Measurements from ENCODE around the gene LPAR2. TPM values are rescaled to one million over a fixed set of nuclear protein-coding genes. Genes with fewer than 3 reads are reported as not detected.

LPAR2 gene
- polyA plus RNA-seq, 3 donors = 1.9 to 108 (median 2.2) TPM

- H3K36me3 Mint-ChIP-seq = peaks cover 6% of the 10 kb centered on the region in 2 donors
- Histone ChIP-seq H4K20me1 (ENCODE audit: insufficient read depth, low read length) (no peaks in the 10 kb centered on the region), H3K4me1 (ENCODE audit: control insufficient read depth in 1 of 2, insufficient read depth in 2 of 2, low read length in 2 of 2) (peaks cover 17 to 22% of the 10 kb centered on the region in 2 donors), H3K27me3 (ENCODE audit: control insufficient read depth in 2 of 2, insufficient read depth in 2 of 2, low read length in 2 of 2) (peaks cover 0 to 2% of the 10 kb centered on the region in 2 donors), H3K9ac (ENCODE audit: insufficient read depth, low read length, poor library complexity, severe bottlenecking) (peak within 1 kb of the TSS; percentile 51), H3K9me3 (replicated peaks in 1 of 2; ENCODE audit: control insufficient read depth in 1 of 2, insufficient read depth in 1 of 2, low read length in 2 of 2) (no peaks in the 10 kb centered on the region), H3K79me2 (ENCODE audit: insufficient read depth, low read length) (no peaks in the 10 kb centered on the region), H3K4me3 (replicated peaks in 1 of 3; ENCODE audit: low read depth in 2 of 3, low read length in 3 of 3) (peak within 1 kb of the TSS in 1 of 3 experiments; percentile 63), H2AFZ (ENCODE audit: insufficient read depth, low read depth, low read length, poor library complexity, severe bottlenecking) (peak within 1 kb of the TSS; percentile 92), H3K36me3 (replicated peaks in 1 of 2; ENCODE audit: control insufficient read depth in 1 of 2, insufficient read depth in 2 of 2, low read length in 2 of 2) (peaks cover under 1% of the 10 kb centered on the region in 2 donors), H3K4me2 (replicated peaks; ENCODE audit: extremely low read depth, low read length, poor library complexity, severe bottlenecking) (peak within 1 kb of the TSS; percentile 77), H3K27ac (ENCODE audit: low read depth in 1 of 2, low read length in 2 of 2) (peak within 1 kb of the TSS in 1 of 2 donors; percentile 36)
- intact Hi-C loops (cut with micrococcal nuclease) = loop anchor here in 1 of 2 donors (2.0 to 5.0 kb wide), 2 partner anchors 28 to 296 kb away; partner anchors contain the start of genes MAU2 and SUGP1
- peaks cover 17% of the 10 kb centered on the region for H3K4me1 Mint-ChIP-seq
- 9% methylated on average over 78 of the region's 80 CpGs for WGBS (ENCODE audit: insufficient coverage)
- peaks cover 0 to 5% (median 0%) of the 10 kb centered on the region in 7 donors for H3K9me3 Mint-ChIP-seq
- H3K27me3 Mint-ChIP-seq (ENCODE audit: low read depth in 3 of 3) = peaks cover 4 to 11% (median 7%) of the 10 kb centered on the region in 3 donors
- DNase-seq = peak; percentile 97 to 99 (median 97)
- H3K4me3 Mint-ChIP-seq = peak within 1 kb of the TSS; percentile 67 to 80
- peak within 1 kb of the TSS; percentile 53 to 92 (median 76) for H3K27ac Mint-ChIP-seq
- no peak for TF ChIP-seq CTCF (IDR thresholded peaks at IDR 0.05)
Observed at GRCh38 chr19:19618219-19619051, 9.6 kb downstream of the LPAR2 start, which contains the start of gene PBX4. Gene PBX4, minus strand, starts transcription at chr19:19618687. Its CDS starts 58 bp downstream, at chr19:19618629.

- DNase-seq = no peak
- intact Hi-C loops (cut with micrococcal nuclease) = loop anchor here in 1 of 2 donors (5.0 kb wide), 1 partner anchor 293 kb away; the partner anchor contains the start of genes MAU2 and SUGP1
- H3K27me3 ChIP-seq (ENCODE audit: control insufficient read depth in 2 of 2, insufficient read depth in 2 of 2, low read length in 2 of 2) = peaks cover 0 to 2% of the 10 kb centered on the region in 2 donors
- H3K9ac ChIP-seq (ENCODE audit: insufficient read depth, low read length, poor library complexity, severe bottlenecking) = no peak overlapping the region
- H3K27ac Mint-ChIP-seq = peak overlapping the region in 1 of 7 donors; percentile 1
- H3K4me2 ChIP-seq (replicated peaks; ENCODE audit: extremely low read depth, low read length, poor library complexity, severe bottlenecking) = no peak overlapping the region
- H3K9me3 Mint-ChIP-seq = peaks cover 0 to 5% (median 0%) of the 10 kb centered on the region in 7 donors
- no peak overlapping the region for H3K27ac ChIP-seq (ENCODE audit: low read depth in 1 of 2, low read length in 2 of 2)
- H3K36me3 Mint-ChIP-seq = no peaks in the 10 kb centered on the region
- H3K36me3 ChIP-seq (replicated peaks in 1 of 2; ENCODE audit: control insufficient read depth in 1 of 2, insufficient read depth in 2 of 2, low read length in 2 of 2) = no peaks in the 10 kb centered on the region
- H3K4me1 Mint-ChIP-seq = peaks cover 17% of the 10 kb centered on the region
- peaks cover 3 to 11% (median 9%) of the 10 kb centered on the region in 3 donors for H3K27me3 Mint-ChIP-seq (ENCODE audit: low read depth in 3 of 3)
- H2AFZ ChIP-seq (ENCODE audit: insufficient read depth, low read depth, low read length, poor library complexity, severe bottlenecking) = no peak overlapping the region
- no peaks in the 10 kb centered on the region for H4K20me1 ChIP-seq (ENCODE audit: insufficient read depth, low read length)
- no peaks in the 10 kb centered on the region for H3K79me2 ChIP-seq (ENCODE audit: insufficient read depth, low read length)
- no peak overlapping the region for H3K4me3 ChIP-seq (replicated peaks in 1 of 3; ENCODE audit: low read depth in 2 of 3, low read length in 3 of 3)
- no peak for TF ChIP-seq CTCF (IDR thresholded peaks at IDR 0.05)
- no peak overlapping the region for H3K4me3 Mint-ChIP-seq
- peaks cover 17 to 22% of the 10 kb centered on the region in 2 donors for H3K4me1 ChIP-seq (ENCODE audit: control insufficient read depth in 1 of 2, insufficient read depth in 2 of 2, low read length in 2 of 2)
- no peaks in the 10 kb centered on the region for H3K9me3 ChIP-seq (replicated peaks in 1 of 2; ENCODE audit: control insufficient read depth in 1 of 2, insufficient read depth in 1 of 2, low read length in 2 of 2)
- no CpG with 5 or more reads among the region's 3 CpGs for WGBS (ENCODE audit: insufficient coverage)
Observed at GRCh38 chr19:19615086-19615485, 12.9 kb downstream of the LPAR2 start.
